Vagina (tissue), 2 donors: ENCODE results near the gene FAM107B.

Experiments used
- POLR2A ChIP-seq, 2 donors: fragments of 450-650 bp; IDR thresholded peaks; one replicate each; pipeline ENCODE4 v1.6.1; 2017; ENCODE audit warnings: antibody characterized with exemption in 2 of 2, mild to moderate bottlenecking in 2 of 2, moderate library complexity in 2 of 2
- TF ChIP-seq, protein P1 (sequence below), 3 experiments: fragments of 450-650 bp in 2 of 3; fragments of 200-600 bp in 1 of 3; sonication (generic) in 1 of 3; IDR thresholded peaks; one replicate each; pipeline ENCODE4 v1.5.1; 2017 to 2019; ENCODE audit warnings: antibody characterized with exemption in 3 of 3, mild to moderate bottlenecking in 2 of 3, moderate library complexity in 2 of 3

DNA sequence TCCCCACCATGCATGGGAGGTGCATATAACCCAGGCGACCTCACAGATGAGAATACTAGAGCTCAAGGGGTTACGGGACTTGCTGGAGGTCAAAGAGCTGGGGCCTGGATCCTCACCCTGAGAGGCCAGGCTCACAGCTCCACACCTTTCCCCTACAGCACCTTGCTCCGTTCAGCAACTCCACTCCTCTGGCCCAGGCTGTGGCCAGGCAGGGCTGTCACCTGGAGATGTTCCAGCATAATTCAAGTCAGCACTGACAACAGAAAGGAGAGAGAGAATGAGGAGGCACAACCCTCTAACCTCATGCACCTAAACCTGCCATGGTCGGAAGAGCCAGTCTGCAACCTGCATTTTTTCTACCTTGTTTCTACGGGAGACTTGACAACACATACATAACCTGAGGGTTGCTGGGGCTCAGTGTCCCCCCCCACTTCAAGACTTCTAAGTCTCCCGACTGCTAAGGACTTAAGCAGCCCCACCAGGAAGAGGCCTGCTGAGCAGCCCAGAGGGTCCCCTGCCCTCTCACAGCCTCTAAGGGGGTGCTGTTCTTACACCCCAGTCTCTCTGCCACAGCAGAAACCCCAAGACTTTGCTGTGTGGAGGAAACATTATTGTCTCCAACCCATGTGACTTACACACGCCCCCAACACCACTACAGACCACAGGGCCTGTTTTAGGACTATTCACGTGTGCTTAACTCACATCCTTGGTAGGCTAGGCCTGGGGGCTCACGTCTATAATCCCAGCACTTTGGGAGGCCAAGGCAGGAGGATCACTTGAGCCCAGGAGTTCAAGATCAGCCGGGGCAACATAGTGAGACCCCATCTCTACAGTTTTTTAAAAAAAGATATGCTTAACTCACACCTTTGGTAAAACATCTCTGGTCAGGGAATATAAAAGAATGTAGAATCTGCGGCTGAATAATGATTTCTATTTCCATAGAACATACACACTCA is 175.6 kb downstream of the FAM107B start:
- TF ChIP-seq, protein P1, sequence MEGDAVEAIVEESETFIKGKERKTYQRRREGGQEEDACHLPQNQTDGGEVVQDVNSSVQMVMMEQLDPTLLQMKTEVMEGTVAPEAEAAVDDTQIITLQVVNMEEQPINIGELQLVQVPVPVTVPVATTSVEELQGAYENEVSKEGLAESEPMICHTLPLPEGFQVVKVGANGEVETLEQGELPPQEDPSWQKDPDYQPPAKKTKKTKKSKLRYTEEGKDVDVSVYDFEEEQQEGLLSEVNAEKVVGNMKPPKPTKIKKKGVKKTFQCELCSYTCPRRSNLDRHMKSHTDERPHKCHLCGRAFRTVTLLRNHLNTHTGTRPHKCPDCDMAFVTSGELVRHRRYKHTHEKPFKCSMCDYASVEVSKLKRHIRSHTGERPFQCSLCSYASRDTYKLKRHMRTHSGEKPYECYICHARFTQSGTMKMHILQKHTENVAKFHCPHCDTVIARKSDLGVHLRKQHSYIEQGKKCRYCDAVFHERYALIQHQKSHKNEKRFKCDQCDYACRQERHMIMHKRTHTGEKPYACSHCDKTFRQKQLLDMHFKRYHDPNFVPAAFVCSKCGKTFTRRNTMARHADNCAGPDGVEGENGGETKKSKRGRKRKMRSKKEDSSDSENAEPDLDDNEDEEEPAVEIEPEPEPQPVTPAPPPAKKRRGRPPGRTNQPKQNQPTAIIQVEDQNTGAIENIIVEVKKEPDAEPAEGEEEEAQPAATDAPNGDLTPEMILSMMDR (IDR thresholded peaks at IDR 0.05): no peak
- no peak for TF ChIP-seq POLR2A (IDR thresholded peaks at IDR 0.05)
